HG03103 (cell line): ENCODE results near the gene ZFP14.

Experiments
- ATAC-seq: cut with Tn5 transposase; IDR thresholded peaks from one replicate; pipeline ENCODE4 v1.9.1; 2021; ENCODE audit warnings: low read depth; ENCODE audit not compliant: unreplicated experiment

ZFP14 gene

GRCh38 chr19:36378625-36379509, at the start of gene ZFP14:
Gene ZFP14, minus strand, starts transcription at chr19:36379201. Its CDS starts 11,309 bp downstream, at chr19:36367892.
- peak; percentile 99 for ATAC-seq

- ATAC-seq, result no peak
Observed at GRCh38 chr19:36423925-36424324, 44.9 kb upstream of the ZFP14 start.

DNA sequence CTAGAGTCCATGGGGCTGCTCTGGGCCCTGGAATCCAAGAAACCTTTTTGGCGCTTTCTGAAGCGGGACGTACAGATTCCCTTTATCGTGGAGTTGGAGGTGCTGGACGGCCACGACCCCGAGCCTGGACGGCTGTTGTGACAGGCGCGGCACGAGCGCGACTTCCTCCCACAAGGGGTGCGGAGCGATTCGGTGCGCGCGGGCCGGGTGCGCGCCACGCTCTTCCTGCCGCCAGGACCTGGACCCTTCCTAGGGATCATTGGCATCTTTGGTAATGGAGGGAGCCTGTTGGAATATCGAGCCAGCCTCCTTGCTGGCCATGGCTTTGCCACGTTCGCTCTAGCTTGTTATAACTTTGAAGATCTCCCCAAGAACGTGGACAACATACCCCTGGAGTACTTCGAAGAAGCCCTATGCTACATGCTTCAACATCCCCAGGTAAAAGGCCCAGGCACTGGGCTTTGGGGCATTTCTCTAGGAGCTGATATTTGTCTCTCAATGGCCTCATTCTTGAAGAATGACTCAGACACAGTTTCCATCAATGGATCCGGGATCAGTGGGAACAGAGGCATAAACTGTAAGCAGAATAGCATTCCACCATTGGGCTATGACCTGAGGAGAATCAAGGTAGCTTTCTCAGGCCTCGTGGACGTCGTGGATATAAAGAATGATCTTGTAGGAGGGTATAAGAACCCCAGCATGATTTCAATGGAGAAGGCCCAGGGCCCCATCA, 42.9 kb upstream of the ZFP14 start:
- ATAC-seq, result no peak

DNA sequence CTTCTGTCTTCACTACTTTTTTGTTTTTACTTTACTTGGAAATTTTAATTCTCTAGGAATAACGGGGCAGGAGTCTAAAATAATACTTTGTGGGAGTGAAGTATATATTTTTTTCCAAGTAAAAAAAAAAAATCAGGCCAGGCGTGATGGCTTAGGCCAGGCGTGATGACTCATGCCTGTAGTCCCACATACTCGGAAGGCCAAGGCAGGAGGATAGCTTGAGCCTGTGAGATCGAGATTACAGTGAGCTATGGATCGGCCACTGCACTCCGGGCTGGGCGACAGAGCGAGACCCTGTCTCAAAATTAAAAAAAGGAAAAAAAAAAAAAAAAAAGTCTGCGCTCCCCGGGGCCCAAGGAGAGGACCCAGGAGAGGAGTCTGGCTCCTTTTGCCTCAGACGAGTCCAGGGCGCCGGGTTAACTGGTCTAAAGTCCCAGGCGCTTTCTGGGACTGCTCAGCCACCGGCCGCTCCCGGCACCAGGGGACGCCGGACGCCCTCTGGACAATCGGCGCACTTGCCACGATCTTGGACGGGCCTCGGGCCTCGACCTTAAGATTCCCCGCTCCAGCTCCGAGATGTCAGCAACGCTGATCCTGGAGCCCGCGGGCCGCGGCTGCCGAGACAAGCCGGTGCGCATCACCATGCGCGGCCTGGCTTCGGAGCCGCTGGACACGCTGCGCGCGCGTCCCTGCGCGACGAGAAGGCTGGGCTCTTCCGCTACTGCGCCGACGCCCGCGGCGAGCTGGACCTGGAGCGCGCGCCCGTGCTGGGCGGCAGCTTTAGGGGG, 42.2 kb upstream of the ZFP14 start:
- ATAC-seq, result no peak

DNA sequence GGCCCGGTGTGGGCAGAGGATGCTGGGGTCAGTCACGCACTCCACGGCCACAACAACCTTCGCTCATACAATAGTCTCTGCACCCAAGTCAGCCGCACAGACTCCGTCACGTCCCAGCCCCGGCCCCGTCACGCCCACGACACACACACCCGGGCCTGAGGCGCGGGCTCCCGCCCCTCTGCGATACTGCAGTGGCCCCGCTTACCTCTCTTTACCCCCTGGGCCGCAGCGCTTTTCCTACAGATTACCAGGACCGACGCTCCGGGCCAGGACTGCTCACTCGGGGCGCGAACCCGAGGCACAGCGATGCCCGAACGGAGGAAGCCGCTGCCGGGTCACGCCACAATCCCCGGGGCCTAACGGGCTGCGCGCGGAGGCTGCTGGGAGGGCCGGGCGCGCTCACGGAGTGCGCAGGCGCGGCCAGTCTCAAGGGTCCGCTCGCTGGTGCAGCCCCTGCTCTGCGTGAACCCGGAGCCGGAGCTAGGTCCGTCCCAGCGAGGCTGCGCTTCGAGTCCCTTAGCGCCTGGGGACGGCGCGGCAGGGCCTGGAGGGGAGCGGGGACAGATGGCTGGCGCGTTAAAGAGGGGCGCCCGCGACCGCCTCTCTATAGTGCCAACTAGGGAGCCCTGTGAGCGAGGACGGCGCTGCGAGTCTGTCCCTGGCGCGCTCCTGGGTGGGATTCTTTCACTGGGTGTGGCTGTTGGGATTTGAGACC, 39.4 kb upstream of the ZFP14 start, which contains the start of gene ZFP82:
TSS of gene ZFP82 (minus strand) at position 358 of the 715 bp plus-strand sequence. CDS start 8,855 bp downstream, outside the sequence.
- peak; percentile 85 for ATAC-seq

DNA sequence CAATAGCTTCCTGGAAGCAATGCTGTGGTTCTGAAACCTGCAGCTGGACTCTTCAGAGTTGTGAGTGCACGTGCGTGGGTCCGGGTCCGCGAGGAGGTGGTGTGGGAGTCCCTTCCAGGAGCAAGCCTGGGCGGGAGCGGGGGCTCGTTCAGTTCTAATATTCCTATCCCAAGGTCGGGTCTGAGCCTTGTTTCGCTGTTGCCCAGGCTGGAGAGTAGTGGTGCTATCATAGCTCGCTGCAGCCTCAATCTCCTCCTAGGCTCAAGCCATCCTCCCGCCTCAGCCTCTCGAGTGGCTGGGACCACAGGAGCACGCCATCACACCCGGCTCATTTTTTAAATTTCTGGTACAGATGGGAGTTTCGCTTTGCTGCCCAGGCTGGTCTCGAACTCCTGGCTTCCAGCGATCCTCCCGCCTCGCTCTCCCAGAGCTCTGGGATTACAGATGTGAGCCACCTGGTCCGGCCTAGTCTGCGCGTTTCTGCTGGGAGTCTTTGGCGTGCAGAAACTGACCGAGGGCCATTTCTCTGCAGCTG, 38.8 kb upstream of the ZFP14 start:
- no peak for ATAC-seq

DNA sequence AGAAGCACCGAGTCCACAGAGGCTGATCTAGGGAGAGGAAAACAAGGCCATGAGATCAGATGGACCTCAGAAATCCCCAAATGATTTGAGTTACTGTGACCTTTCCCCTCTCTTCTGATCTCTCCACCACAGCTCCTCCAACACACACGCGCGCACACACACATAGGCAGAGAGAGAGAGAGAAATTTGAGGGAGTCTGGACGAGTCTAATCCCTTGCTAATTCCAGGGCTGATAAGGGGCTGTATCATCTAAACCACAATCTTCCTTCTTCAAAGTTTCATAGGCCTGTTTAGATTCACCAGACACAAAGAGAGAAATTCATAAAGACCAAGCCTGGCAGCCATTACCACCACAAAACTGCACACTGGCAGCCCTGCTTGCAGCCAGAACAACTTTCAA, 30.8 kb upstream of the ZFP14 start:
- ATAC-seq, result no peak

DNA sequence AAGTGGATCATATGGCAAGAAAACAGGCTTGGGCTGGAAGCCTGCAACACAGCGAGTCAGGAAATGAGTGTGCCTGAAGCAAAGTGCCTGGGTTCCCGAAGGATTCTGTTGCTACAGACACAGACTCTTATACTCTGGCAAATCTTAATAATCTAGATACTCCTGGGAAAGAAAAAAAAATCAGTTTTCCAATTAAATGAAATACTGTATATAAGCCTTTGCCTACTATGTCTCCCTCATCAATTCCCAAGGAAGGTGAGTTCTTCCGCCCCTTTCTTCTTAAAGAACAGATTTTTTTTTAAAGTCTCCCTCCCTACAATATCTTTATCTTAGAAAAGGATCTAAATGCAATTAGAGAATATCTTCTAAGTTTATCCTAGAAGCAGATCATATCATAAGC, 29.1 kb upstream of the ZFP14 start:
- no peak for ATAC-seq

DNA sequence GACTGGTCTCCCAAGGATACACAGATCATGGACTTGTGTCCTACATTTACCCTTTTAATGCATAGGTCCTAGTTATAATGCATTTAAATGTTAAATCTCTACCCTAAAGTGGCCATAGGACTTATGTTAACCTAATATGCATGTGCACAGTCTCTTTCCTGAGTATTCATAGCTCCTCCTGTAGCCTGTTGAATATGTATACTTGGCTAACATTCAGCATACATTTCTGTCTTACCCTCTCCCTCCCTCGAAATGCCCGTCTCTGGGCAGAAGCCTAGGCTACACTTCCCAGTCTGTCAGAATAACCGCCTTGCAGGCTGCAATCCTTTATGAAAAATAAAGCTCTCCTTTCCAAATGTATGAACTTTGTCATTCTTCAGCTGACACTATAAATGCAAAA, 25.5 kb upstream of the ZFP14 start:
- ATAC-seq, result no peak

DNA sequence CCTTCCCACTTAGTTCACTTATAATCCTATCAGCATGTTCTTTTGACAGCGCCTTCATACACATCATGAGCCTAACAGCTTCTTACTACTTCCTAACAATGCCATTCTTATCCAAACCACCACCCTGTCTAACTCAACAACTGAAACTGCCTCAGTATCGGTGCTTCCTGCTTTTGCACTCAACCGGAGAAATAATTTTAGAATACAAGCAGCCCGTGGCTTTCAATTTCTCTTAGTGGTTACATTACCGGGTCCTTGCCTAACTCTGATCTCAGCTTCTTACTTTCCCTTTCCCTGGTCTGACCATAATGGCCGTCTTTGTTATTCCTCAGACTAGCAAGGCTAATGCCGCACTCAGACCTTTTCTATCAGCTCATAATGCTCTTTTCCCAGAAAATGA, 22.5 kb upstream of the ZFP14 start:
- no peak for ATAC-seq

GRCh38 chr19:36398571-36398970, 19.6 kb upstream of the ZFP14 start:
- no peak for ATAC-seq

DNA sequence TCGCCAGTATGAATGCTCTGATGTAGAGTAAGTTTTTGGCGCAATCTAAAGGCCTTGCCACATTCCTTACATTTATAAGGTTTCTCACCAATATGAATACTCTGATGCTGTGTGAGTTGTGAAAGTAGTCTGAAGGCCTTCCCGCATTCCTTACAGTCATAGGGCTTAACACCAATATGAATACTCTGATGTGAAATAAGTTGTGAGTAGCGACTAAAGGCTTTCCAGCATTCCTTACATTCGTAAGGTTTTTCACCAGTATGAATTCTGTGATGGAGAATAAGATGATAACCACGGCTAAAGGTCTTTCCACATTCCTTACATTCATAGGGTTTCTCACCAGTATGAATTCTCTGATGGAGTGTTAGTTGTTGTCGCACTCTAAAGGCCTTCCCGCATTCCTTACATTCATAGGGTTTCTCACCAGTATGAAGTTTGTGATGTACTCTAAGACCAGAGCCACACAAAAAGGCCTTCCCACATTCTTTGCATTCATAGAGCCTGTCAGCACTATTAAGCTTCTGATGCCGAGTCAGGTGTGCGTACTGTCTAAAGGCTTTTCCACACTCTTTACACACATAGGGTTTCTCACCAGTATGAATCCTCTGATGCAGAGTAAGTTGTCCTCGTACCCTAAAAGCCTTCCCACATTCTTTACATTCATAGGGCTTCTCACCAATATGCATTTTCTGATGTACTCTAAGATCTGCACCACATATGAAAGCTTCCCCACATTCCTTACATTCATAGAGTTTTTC, 14.1 kb upstream of the ZFP14 start:
- ATAC-seq, result no peak

DNA sequence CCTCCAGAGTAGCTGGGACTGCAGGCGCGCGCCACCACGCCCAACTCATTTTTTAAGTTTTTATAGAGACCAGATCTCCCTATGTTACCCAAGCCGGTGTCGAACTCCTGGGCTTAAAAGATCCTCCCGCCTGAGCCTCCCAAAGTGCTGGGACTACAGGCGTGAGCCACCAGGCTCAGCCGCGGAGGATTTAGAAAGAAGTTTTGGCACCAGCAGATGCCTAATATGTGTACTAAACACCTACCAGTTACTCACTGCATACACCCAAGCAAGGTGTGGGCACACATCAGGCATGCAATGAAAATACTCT, 464 bp upstream of the ZFP14 start:
- no peak for ATAC-seq

GRCh38 chr19:36377541-36378178, 1.3 kb downstream of the ZFP14 start:
- ATAC-seq, result no peak

- no peak for ATAC-seq
Observed at GRCh38 chr19:36373638-36374156, 5.3 kb downstream of the ZFP14 start.

DNA sequence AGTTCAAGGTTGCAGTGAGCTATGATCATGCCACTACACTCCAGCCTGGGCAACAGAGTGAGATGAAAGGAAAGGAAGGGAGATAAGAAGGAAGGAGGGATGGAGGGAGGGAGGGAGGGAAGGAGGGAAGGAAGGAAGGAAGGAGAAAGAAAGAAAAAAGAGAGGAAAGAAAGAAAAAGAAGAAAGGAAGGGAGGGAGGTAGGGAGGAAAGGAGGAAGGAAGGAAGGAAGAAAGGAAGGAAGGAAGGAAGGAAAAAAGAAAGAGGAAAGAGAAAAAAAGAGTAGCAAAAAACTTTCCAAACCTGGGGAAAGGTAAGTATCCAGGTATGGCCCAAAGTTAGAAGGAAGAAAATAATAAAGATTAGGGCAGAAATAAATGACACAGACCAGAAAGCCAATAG, 7.1 kb downstream of the ZFP14 start:
- no peak for ATAC-seq

GRCh38 chr19:36363845-36364244, 15.2 kb downstream of the ZFP14 start:
- ATAC-seq, result no peak

GRCh38 chr19:36340786-36341372, 38.1 kb downstream of the ZFP14 start:
- ATAC-seq, result no peak
